HEK293T (cell line): ENCODE results near the gene CALN1.

Experiments
- FOXA1 ChIP-seq: fragments of 450-650 bp; IDR thresholded peaks from 2 replicates; pipeline ENCODE4 v1.6.1; 2016; ENCODE audit warnings: mild to moderate bottlenecking
- LEF1 ChIP-seq: fragments of 450-650 bp; IDR thresholded peaks from 2 replicates; pipeline ENCODE4 v1.6.1; 2017; ENCODE audit warnings: mild to moderate bottlenecking, borderline replicate concordance
- SUZ12 ChIP-seq: fragments of 450-650 bp; IDR thresholded peaks from 2 replicates; pipeline ENCODE4 v1.6.1; 2016; ENCODE audit warnings: mild to moderate bottlenecking
- ZNF384 ChIP-seq: fragments of 450-650 bp; IDR thresholded peaks from 2 replicates; pipeline ENCODE4 v1.6.1; 2016

DNA sequence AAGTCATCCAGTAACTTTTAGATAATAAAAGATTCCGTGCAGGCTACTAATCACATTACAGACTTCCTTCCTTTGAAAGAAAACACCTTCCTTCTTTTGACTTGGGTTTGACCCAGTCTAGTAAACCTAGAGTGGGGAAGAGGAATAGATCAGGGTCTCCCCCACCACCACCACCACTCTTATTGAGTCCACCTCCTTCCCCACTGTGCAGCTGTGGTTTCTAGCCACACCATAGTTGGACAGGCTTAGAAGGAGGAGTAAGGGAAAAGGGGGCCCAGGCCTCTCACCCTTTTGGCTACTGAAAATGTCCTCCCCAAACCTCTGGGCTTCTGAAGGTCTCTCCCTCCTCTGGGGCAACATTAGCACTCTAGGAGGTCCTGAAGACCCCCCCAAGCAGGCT lies 372.7 kb downstream of the CALN1 start:
- no peak for TF ChIP-seq ZNF384
- TF ChIP-seq FOXA1, result no peak
- TF ChIP-seq SUZ12, result no peak
- no peak for TF ChIP-seq LEF1
